WTC11 (cell line): ENCODE measurements around the gene SMYD4.

Experiments used
- CBFB ChIP-seq: sonication (generic); formaldehyde crosslinking; IDR thresholded peaks from 2 replicates; pipeline ENCODE4 v1.8.1; 2022; ENCODE audit warnings: mild to moderate bottlenecking, low read depth, missing genetic modification reagents
- ESRRA ChIP-seq: sonication (generic); formaldehyde crosslinking; IDR thresholded peaks from 2 replicates; pipeline ENCODE4 v1.8.1; 2022; ENCODE audit warnings: mild to moderate bottlenecking, missing genetic modification reagents, borderline replicate concordance
- FOXJ3 ChIP-seq: sonication (generic); formaldehyde crosslinking; IDR thresholded peaks from 2 replicates; pipeline ENCODE4 v1.9.0; 2021; ENCODE audit warnings: missing genetic modification reagents, mild to moderate bottlenecking, borderline replicate concordance
- JAZF1 ChIP-seq: fragments of 250-450 bp; sonication (Bioruptor Pico); IDR thresholded peaks from 2 replicates; pipeline ENCODE4 v1.9.0; 2021; ENCODE audit warnings: moderate library complexity, mild to moderate bottlenecking, inconsistent platforms
- NR2C2 ChIP-seq: sonication (generic); formaldehyde crosslinking; IDR thresholded peaks from 2 replicates; pipeline ENCODE4 v1.8.0; 2022; ENCODE audit warnings: mild to moderate bottlenecking, missing genetic modification reagents
- PRRX2 ChIP-seq: fragments of 250-450 bp; sonication (Bioruptor Pico); IDR thresholded peaks from 2 replicates; pipeline ENCODE4 v1.8.0; 2021; ENCODE audit warnings: mild to moderate bottlenecking
- ZNF121 ChIP-seq: sonication (generic); formaldehyde crosslinking; IDR thresholded peaks from 2 replicates; pipeline ENCODE4 v1.8.0; 2023; ENCODE audit warnings: missing genetic modification reagents
- ZNF423 ChIP-seq: fragments of 250-450 bp; sonication (Bioruptor Pico); IDR thresholded peaks from 2 replicates; pipeline ENCODE4 v2.1.2; 2022; ENCODE audit warnings: mild to moderate bottlenecking, moderate library complexity
- TF ChIP-seq, protein P1 (sequence below): fragments of 200-600 bp; IDR thresholded peaks from 2 replicates; pipeline ENCODE4 v1.8.0; 2022; ENCODE audit warnings: antibody characterized with exemption
- TF ChIP-seq, protein P2 (sequence below): sonication (generic); formaldehyde crosslinking; IDR thresholded peaks from 2 replicates; pipeline ENCODE4 v1.8.1; 2022; ENCODE audit warnings: low read depth, missing genetic modification reagents, borderline replicate concordance
- TF ChIP-seq, protein P3 (sequence below): sonication (generic); formaldehyde crosslinking; IDR thresholded peaks from 2 replicates; pipeline ENCODE4 v1.8.1; 2023; ENCODE audit warnings: mild to moderate bottlenecking, missing genetic modification reagents, moderate library complexity
- TF ChIP-seq, protein P4 (sequence below): sonication (generic); formaldehyde crosslinking; IDR thresholded peaks from 2 replicates; pipeline ENCODE4 v1.8.0; 2022; ENCODE audit warnings: missing genetic modification reagents
- TF ChIP-seq, protein P5 (sequence below): sonication (generic); formaldehyde crosslinking; conservative IDR thresholded peaks from 2 replicates; pipeline ENCODE4 v1.8.1; 2022; ENCODE audit warnings: mild to moderate bottlenecking, missing genetic modification reagents

DNA sequence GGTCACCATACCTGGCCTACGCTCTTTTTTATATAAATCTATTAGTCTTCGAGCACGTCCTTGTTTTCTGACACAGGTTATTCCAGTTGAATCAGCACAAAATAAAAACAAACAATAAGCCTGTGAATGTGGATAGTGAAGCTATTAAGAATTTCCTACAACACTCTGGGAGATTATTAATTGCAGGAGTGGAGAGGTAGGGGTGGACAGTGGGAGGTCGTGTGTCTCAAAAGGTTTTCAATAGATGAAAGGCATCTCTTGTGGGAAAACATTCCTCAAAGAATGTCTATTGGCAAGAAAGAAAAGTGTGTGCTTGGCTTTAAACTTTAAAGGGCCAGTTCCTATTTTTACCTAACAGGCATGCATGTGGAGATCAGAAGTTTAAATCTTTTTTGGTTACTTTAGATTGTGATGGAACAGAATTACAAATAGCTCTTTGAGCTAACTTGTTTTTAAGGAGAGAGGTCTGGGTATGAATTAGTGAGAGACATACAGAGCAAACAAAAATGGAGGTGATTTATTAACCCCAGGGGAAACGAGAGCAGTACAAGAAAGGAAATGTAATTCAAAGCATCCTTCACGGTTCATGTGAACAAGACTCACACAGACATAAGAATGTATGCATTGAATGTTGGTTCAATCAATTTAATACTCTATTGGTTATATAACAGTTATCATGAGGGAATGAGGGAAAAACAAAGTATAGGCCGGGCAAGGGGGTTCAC is 9.0 kb downstream of the SMYD4 start:
- TF ChIP-seq CBFB (no peak), PRRX2 (CRISPR knock-in tag) (no peak), ZNF121 (CRISPR knock-in tag) (no peak), FOXJ3 (CRISPR knock-in tag) (no peak), ESRRA (CRISPR knock-in tag) (no peak), NR2C2 (CRISPR knock-in tag) (no peak), ZNF423 (no peak), JAZF1 (CRISPR knock-in tag) (no peak)
- TF ChIP-seq, protein P1, sequence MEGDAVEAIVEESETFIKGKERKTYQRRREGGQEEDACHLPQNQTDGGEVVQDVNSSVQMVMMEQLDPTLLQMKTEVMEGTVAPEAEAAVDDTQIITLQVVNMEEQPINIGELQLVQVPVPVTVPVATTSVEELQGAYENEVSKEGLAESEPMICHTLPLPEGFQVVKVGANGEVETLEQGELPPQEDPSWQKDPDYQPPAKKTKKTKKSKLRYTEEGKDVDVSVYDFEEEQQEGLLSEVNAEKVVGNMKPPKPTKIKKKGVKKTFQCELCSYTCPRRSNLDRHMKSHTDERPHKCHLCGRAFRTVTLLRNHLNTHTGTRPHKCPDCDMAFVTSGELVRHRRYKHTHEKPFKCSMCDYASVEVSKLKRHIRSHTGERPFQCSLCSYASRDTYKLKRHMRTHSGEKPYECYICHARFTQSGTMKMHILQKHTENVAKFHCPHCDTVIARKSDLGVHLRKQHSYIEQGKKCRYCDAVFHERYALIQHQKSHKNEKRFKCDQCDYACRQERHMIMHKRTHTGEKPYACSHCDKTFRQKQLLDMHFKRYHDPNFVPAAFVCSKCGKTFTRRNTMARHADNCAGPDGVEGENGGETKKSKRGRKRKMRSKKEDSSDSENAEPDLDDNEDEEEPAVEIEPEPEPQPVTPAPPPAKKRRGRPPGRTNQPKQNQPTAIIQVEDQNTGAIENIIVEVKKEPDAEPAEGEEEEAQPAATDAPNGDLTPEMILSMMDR, result no peak
- TF ChIP-seq, protein P2, sequence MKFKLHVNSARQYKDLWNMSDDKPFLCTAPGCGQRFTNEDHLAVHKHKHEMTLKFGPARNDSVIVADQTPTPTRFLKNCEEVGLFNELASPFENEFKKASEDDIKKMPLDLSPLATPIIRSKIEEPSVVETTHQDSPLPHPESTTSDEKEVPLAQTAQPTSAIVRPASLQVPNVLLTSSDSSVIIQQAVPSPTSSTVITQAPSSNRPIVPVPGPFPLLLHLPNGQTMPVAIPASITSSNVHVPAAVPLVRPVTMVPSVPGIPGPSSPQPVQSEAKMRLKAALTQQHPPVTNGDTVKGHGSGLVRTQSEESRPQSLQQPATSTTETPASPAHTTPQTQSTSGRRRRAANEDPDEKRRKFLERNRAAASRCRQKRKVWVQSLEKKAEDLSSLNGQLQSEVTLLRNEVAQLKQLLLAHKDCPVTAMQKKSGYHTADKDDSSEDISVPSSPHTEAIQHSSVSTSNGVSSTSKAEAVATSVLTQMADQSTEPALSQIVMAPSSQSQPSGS, result no peak
- TF ChIP-seq, protein P3, sequence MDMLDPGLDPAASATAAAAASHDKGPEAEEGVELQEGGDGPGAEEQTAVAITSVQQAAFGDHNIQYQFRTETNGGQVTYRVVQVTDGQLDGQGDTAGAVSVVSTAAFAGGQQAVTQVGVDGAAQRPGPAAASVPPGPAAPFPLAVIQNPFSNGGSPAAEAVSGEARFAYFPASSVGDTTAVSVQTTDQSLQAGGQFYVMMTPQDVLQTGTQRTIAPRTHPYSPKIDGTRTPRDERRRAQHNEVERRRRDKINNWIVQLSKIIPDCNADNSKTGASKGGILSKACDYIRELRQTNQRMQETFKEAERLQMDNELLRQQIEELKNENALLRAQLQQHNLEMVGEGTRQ (CRISPR knock-in tag), result no peak
- TF ChIP-seq, protein P4, sequence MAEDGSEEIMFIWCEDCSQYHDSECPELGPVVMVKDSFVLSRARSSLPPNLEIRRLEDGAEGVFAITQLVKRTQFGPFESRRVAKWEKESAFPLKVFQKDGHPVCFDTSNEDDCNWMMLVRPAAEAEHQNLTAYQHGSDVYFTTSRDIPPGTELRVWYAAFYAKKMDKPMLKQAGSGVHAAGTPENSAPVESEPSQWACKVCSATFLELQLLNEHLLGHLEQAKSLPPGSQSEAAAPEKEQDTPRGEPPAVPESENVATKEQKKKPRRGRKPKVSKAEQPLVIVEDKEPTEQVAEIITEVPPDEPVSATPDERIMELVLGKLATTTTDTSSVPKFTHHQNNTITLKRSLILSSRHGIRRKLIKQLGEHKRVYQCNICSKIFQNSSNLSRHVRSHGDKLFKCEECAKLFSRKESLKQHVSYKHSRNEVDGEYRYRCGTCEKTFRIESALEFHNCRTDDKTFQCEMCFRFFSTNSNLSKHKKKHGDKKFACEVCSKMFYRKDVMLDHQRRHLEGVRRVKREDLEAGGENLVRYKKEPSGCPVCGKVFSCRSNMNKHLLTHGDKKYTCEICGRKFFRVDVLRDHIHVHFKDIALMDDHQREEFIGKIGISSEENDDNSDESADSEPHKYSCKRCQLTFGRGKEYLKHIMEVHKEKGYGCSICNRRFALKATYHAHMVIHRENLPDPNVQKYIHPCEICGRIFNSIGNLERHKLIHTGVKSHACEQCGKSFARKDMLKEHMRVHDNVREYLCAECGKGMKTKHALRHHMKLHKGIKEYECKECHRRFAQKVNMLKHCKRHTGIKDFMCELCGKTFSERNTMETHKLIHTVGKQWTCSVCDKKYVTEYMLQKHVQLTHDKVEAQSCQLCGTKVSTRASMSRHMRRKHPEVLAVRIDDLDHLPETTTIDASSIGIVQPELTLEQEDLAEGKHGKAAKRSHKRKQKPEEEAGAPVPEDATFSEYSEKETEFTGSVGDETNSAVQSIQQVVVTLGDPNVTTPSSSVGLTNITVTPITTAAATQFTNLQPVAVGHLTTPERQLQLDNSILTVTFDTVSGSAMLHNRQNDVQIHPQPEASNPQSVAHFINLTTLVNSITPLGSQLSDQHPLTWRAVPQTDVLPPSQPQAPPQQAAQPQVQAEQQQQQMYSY (CRISPR knock-in tag), result no peak
- TF ChIP-seq, protein P5, sequence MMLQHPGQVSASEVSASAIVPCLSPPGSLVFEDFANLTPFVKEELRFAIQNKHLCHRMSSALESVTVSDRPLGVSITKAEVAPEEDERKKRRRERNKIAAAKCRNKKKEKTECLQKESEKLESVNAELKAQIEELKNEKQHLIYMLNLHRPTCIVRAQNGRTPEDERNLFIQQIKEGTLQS (CRISPR knock-in tag), result no peak
